Gastroesophageal sphincter (tissue), 4 donors: ENCODE results near the gene PDE2A. TPM values are rescaled to one million over a fixed set of nuclear protein-coding genes. Genes with fewer than 3 reads are reported as not detected.

Experiments used
- ATAC-seq: fragments of 150-250 bp; one replicate; pipeline ENCODE4 v1.9.1; 2016; ENCODE audit warnings: mild to moderate bottlenecking, moderate library complexity
- H3K27ac ChIP-seq, 4 donors: fragments of 200-600 bp; sonication (generic) in 3 of 4; 1 replicate in 3 of 4; 2 replicates in 1 of 4; pipeline ENCODE4 v1.5.1; 2016 to 2019
- H3K27me3 ChIP-seq: fragments of 200-600 bp; sonication (generic); one replicate; pipeline ENCODE4 v1.5.1; 2019
- H3K36me3 ChIP-seq, 2 donors: fragments of 200-600 bp; sonication (generic); one replicate each; pipeline ENCODE4 v1.5.1; 2019; ENCODE audit warnings: control low read depth in 1 of 2
- H3K4me1 ChIP-seq, 3 donors: fragments of 200-600 bp; sonication (generic); 1 replicate in 2 of 3; 2 replicates in 1 of 3; pipeline ENCODE4 v1.5.1; 2016 to 2019; ENCODE audit warnings: control low read depth in 2 of 3
- H3K4me3 ChIP-seq, 2 donors: fragments of 200-600 bp; sonication (generic); one replicate each; pipeline ENCODE4 v1.5.1; 2019; ENCODE audit warnings: mild to moderate bottlenecking in 1 of 2, moderate library complexity in 1 of 2
- H3K9me3 ChIP-seq, 3 donors: fragments of 200-600 bp; sonication (generic); one replicate each; pipeline ENCODE4 v1.5.1; 2017 to 2019; ENCODE audit warnings: control low read depth in 2 of 3
- CTCF ChIP-seq, 4 experiments: fragments of 200-600 bp in 2 of 4; fragments of 450-650 bp in 2 of 4; sonication (generic) in 1 of 4; IDR thresholded peaks; one replicate each; pipeline ENCODE4 v1.5.1; 2017 to 2019; ENCODE audit warnings: antibody characterized with exemption in 4 of 4, mild to moderate bottlenecking in 2 of 4, moderate library complexity in 2 of 4
- EP300 ChIP-seq: sonication (generic); formaldehyde crosslinking; IDR thresholded peaks from one replicate; pipeline ENCODE4 v1.6.1; 2017; ENCODE audit warnings: antibody characterized with exemption, mild to moderate bottlenecking
- POLR2A ChIP-seq, 2 donors: fragments of 450-650 bp; IDR thresholded peaks; one replicate each; pipeline ENCODE4 v1.6.1; 2017; ENCODE audit warnings: antibody characterized with exemption in 2 of 2, mild to moderate bottlenecking in 2 of 2, moderate library complexity in 1 of 2
- POLR2AphosphoS5 ChIP-seq: sonication (generic); formaldehyde crosslinking; IDR thresholded peaks from one replicate; pipeline ENCODE4 v1.6.1; 2017; ENCODE audit warnings: antibody characterized with exemption
- WGBS, 2 donors: methylation state at CpG; one replicate each; pipeline ENCODE4 v1.1.5; 2018; ENCODE audit warnings: low coverage in 1 of 2; 5-methylcytosine and 5-hydroxymethylcytosine counted together
- total RNA-seq, 4 donors: library from RNA; depleted of rRNA; stranded (reverse); fragments of >200 nt; gene quantifications; one replicate each; pipeline ENCODE4 v1.1.0, GENCODE V29; 2016

PDE2A gene
- total RNA-seq, 4 donors from 2014 or later = 31.6 to 54.2 (median 35.4) TPM

GRCh38 chr11:72577271-72577721, 96.9 kb downstream of the PDE2A start:
- Histone ChIP-seq H3K4me1 (peaks cover 0 to 8% (median 0%) of the 10 kb centered on the region in 3 donors), H3K36me3 (peaks cover 0 to 69% of the 10 kb centered on the region in 2 donors), H3K27ac (no peak overlapping the region), H3K4me3 (no peak overlapping the region), H3K9me3 (no peaks in the 10 kb centered on the region), H3K27me3 (no peaks in the 10 kb centered on the region)
- TF ChIP-seq CTCF (IDR thresholded peaks at IDR 0.05) = no peak
- TF ChIP-seq POLR2AphosphoS5 = no peak
- no peak for TF ChIP-seq EP300
- no peak for TF ChIP-seq POLR2A (IDR thresholded peaks at IDR 0.05)
- ATAC-seq = no peak
- 100% methylated on average over 2 of the region's 14 CpGs; no CpG with 5 or more reads in 1 of the 2 donors for WGBS, 2 donors

- WGBS, 2 donors = 90% methylated on average over 3 of the region's 6 CpGs; no CpG with 5 or more reads in 1 of the 2 donors
- no peak for ATAC-seq
These were observed 97.6 kb downstream of the PDE2A start for GRCh38 chr11:72576661-72577060.

GRCh38 chr11:72576243-72576595, 98.0 kb downstream of the PDE2A start:
- H3K36me3 ChIP-seq = peaks cover 0 to 58% of the 10 kb centered on the region in 2 donors
- no peaks in the 10 kb centered on the region for H3K27me3 ChIP-seq
- no peak overlapping the region for H3K4me3 ChIP-seq
- no peak overlapping the region for H3K27ac ChIP-seq
- H3K9me3 ChIP-seq = no peaks in the 10 kb centered on the region
- H3K4me1 ChIP-seq = peaks cover 0 to 8% (median 0%) of the 10 kb centered on the region in 3 donors
- TF ChIP-seq POLR2A (IDR thresholded peaks at IDR 0.05) (no peak), EP300 (no peak), POLR2AphosphoS5 (no peak)
- no peak for ATAC-seq
- 60 to 100% methylated on average over 1 to 2 of the region's 5 CpGs for WGBS, 2 donors

More at GRCh38 chr11:72576661-72577060, 97.6 kb downstream of the PDE2A start:
- H3K27me3 ChIP-seq = no peaks in the 10 kb centered on the region
- H3K4me3 ChIP-seq = no peak overlapping the region
- H3K4me1 ChIP-seq = peaks cover 0 to 8% (median 0%) of the 10 kb centered on the region in 3 donors
- no peak overlapping the region for H3K27ac ChIP-seq
- TF ChIP-seq POLR2AphosphoS5 = no peak
- peaks cover 0 to 63% of the 10 kb centered on the region in 2 donors for H3K36me3 ChIP-seq
- no peaks in the 10 kb centered on the region for H3K9me3 ChIP-seq

- H3K27me3 ChIP-seq = no peaks in the 10 kb centered on the region
- H3K4me3 ChIP-seq = no peak overlapping the region
- H3K36me3 ChIP-seq = peaks cover 0 to 53% of the 10 kb centered on the region in 2 donors
- peaks cover 0 to 8% (median 0%) of the 10 kb centered on the region in 3 donors for H3K4me1 ChIP-seq
- ATAC-seq = no peak
- H3K27ac ChIP-seq = no peak overlapping the region
- H3K9me3 ChIP-seq = no peaks in the 10 kb centered on the region
- WGBS, 2 donors = 50 to 100% methylated on average over 1 to 3 of the region's 14 CpGs
- no peak for TF ChIP-seq POLR2AphosphoS5
- TF ChIP-seq EP300 = no peak
- TF ChIP-seq CTCF (IDR thresholded peaks at IDR 0.05) = no peak
- TF ChIP-seq POLR2A (IDR thresholded peaks at IDR 0.05) = no peak
These were observed 98.5 kb downstream of the PDE2A start for GRCh38 chr11:72575533-72576242.

- no peaks in the 10 kb centered on the region for H3K27me3 ChIP-seq
- TF ChIP-seq POLR2A (IDR thresholded peaks at IDR 0.05) (no peak), POLR2AphosphoS5 (no peak), CTCF (IDR thresholded peaks at IDR 0.05) (no peak), EP300 (no peak)
These were observed 99.4 kb downstream of the PDE2A start for GRCh38 chr11:72574548-72575460.

More at GRCh38 chr11:72574548-72575460, 99.4 kb downstream of the PDE2A start:
- 70 to 71% methylated on average over 2 to 3 of the region's 8 CpGs for WGBS, 2 donors
- Histone ChIP-seq H3K4me3 (no peak overlapping the region), H3K4me1 (peaks cover 0 to 8% (median 0%) of the 10 kb centered on the region in 3 donors), H3K27ac (no peak overlapping the region), H3K9me3 (no peaks in the 10 kb centered on the region), H3K36me3 (peaks cover 0 to 44% of the 10 kb centered on the region in 2 donors)
- no peak for ATAC-seq
